Measurements from ENCODE around the gene IFT74.

- TF ChIP-seq CTCF (IDR thresholded peaks at IDR 0.05; ENCODE audit: poor library complexity) (no peak), EZH2 (IDR thresholded peaks at IDR 0.05; ENCODE audit: borderline replicate concordance) (no peak), EZH2phosphoT487 (IDR thresholded peaks at IDR 0.05; ENCODE audit: low read depth, severe bottlenecking, unreplicated experiment) (no peak)
These were observed 117.9 kb downstream of the IFT74 start for GRCh38 chr9:27073841-27074728.
